ENCODE results near the gene LEP.

LEP gene

DNA sequence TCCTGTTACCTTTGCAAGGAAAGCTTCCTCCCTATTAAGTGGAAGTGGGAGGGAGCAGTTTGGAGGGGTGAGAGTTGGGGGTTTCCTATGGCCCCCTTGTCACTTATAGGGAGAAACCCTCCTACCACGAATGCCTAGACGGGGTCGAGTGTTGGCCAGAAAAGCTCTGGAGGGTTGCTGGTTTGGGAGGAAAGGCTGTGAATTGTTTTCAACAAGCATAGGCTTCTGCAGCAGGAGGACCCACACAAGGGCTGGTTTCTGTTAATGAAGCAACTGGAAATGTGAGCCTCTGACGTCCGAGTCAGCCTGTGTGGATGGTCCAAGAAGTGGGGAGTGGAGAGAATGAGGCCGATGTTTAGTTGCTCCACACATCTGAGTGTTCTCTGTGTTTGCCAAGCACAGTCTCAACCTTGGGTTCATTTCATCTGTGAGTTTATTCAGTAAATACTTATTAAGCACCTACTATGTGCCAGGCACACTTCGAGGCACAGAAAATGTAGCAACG is 37.3 kb upstream of the LEP start:
- ChIA-PET CTCF (no interaction called here), POLR2A (no interaction called here)
- TF ChIP-seq, protein P1, sequence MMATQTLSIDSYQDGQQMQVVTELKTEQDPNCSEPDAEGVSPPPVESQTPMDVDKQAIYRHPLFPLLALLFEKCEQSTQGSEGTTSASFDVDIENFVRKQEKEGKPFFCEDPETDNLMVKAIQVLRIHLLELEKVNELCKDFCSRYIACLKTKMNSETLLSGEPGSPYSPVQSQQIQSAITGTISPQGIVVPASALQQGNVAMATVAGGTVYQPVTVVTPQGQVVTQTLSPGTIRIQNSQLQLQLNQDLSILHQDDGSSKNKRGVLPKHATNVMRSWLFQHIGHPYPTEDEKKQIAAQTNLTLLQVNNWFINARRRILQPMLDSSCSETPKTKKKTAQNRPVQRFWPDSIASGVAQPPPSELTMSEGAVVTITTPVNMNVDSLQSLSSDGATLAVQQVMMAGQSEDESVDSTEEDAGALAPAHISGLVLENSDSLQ (IDR thresholded peaks at IDR 0.05) = no peak
- no peak for DNase-seq (ENCODE audit: extremely low spot score)

DNA sequence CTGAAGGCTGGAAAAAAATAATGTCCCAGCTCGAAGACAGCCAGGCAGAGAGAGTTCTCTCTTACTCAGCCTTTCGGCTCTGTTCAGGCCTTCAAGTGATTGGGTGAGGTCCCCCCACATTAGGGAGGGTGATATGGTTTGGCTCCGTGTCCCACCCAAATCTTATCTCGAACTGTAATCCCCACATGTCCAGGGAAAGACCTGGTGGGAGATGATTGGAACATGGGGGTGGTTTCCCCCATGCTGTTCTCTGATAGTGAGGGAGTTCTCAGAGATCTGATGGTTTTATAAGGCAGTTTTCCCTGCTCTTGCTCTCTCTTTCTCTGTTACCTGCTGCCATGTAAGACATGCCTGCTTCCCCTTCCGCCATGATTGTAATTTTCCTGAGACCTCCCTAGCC is 36.6 kb upstream of the LEP start:
- ChIA-PET CTCF (no interaction called here), POLR2A (no interaction called here)
- no peak for DNase-seq (ENCODE audit: extremely low spot score)
- TF ChIP-seq TARDBP (IDR thresholded peaks at IDR 0.05) (no peak), SP1 (IDR thresholded peaks at IDR 0.05) (no peak), NFRKB (IDR thresholded peaks at IDR 0.05) (no peak), FOXA1 (IDR thresholded peaks at IDR 0.05) (no peak), ARNT (IDR thresholded peaks at IDR 0.05) (no peak), BHLHE40 (IDR thresholded peaks at IDR 0.05; ENCODE audit: borderline replicate concordance) (no peak), FOXK2 (IDR thresholded peaks at IDR 0.05) (no peak), FOXM1 (IDR thresholded peaks at IDR 0.05; ENCODE audit: borderline replicate concordance) (no peak), ELF4 (IDR thresholded peaks at IDR 0.05) (no peak), SUZ12 (IDR thresholded peaks at IDR 0.05) (no peak), CTBP1 (IDR thresholded peaks at IDR 0.05; ENCODE audit: borderline replicate concordance) (no peak), ZNF384 (IDR thresholded peaks at IDR 0.05) (no peak), HDGF (IDR thresholded peaks at IDR 0.05; ENCODE audit: borderline replicate concordance) (no peak), L3MBTL2 (conservative IDR thresholded peaks at IDR 0.05) (no peak), LEF1 (IDR thresholded peaks at IDR 0.05; ENCODE audit: borderline replicate concordance) (no peak)
- TF ChIP-seq, protein P1 (IDR thresholded peaks at IDR 0.05) = no peak

DNA sequence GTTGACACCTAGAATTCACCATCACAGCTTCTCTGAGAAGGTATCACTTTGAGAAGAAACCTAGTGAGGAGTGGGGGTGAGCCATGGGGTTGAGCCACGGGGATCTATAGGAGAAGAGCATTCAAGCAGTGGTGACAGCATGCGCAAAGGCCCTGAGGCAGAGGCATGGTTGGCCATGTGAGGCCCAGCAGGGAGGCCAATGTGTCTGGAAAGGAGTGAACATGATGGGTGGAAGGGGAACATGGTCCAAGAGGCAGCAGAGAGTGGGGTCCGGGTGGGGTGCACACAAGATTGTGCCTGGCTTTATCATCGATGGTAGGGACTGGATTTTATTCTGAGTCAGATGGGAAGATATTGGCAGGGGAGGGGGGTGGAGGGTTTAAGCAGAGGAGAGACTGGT is 36.0 kb upstream of the LEP start:
- DNase-seq (ENCODE audit: extremely low spot score) = no peak
- TF ChIP-seq SP1 (IDR thresholded peaks at IDR 0.05) (no peak), FOXK2 (IDR thresholded peaks at IDR 0.05) (no peak), LEF1 (IDR thresholded peaks at IDR 0.05; ENCODE audit: borderline replicate concordance) (no peak), CTBP1 (IDR thresholded peaks at IDR 0.05; ENCODE audit: borderline replicate concordance) (no peak), BHLHE40 (IDR thresholded peaks at IDR 0.05; ENCODE audit: borderline replicate concordance) (no peak), L3MBTL2 (conservative IDR thresholded peaks at IDR 0.05) (no peak), TARDBP (IDR thresholded peaks at IDR 0.05) (no peak), ZNF384 (IDR thresholded peaks at IDR 0.05) (no peak), ARNT (IDR thresholded peaks at IDR 0.05) (no peak)
- ChIA-PET POLR2A (no interaction called here), CTCF (no interaction called here)

DNA sequence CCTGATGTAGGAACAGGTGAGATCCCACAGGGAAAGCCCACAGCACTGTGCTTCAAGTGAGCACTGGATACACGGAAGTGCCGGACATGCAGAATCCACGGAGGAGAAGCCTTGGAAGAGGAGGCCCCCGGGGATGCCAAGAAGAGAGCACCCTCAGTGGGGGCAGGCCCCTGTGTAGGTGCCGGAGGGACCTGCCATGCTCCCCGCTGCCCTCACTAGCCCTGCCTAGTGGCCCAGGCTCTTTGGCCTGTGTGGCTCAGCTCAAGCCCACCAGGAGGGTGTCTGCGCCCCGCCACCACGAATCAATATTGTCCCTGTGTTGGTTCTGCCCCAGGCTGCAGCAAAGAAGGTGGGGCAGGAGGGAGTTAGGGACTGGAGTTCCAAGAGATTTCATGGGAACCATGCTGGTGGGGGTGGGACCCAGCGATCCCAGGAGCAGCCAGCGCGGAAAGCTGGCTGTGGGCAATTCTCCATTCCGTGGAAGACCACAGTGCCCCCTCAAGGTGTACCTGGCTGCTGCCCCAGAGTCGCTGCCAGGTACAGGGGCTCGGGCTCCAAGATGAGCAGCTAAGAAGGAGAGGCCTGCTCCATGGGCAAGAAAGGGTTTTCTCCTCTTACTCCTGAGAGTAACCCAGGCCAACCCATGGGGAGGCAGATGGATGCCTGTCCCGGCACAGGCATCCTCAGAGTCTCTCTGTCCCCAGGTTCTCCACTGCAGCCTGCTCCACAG is 34.9 kb upstream of the LEP start:
- no peak for DNase-seq (ENCODE audit: extremely low spot score)
- TF ChIP-seq FOXM1 (IDR thresholded peaks at IDR 0.05; ENCODE audit: borderline replicate concordance) = no peak
- no peak for TF ChIP-seq CTBP1 (IDR thresholded peaks at IDR 0.05; ENCODE audit: borderline replicate concordance)
- TF ChIP-seq LEF1 (IDR thresholded peaks at IDR 0.05; ENCODE audit: borderline replicate concordance) = no peak
- no peak for TF ChIP-seq FOXK2 (IDR thresholded peaks at IDR 0.05)
- no peak for TF ChIP-seq FOXA1 (IDR thresholded peaks at IDR 0.05)
- TF ChIP-seq ELF4 (IDR thresholded peaks at IDR 0.05) = no peak
- no peak for TF ChIP-seq L3MBTL2 (conservative IDR thresholded peaks at IDR 0.05)
- TF ChIP-seq SUZ12 (IDR thresholded peaks at IDR 0.05) = no peak
- TF ChIP-seq SP1 (IDR thresholded peaks at IDR 0.05) = no peak
- TF ChIP-seq ARNT (IDR thresholded peaks at IDR 0.05) = no peak
- no peak for TF ChIP-seq TARDBP (IDR thresholded peaks at IDR 0.05)
- TF ChIP-seq ZNF384 (IDR thresholded peaks at IDR 0.05) = no peak
- no peak for TF ChIP-seq BHLHE40 (IDR thresholded peaks at IDR 0.05; ENCODE audit: borderline replicate concordance)
- TF ChIP-seq, protein P1 (IDR thresholded peaks at IDR 0.05) = no peak
- no peak for TF ChIP-seq HDGF (IDR thresholded peaks at IDR 0.05; ENCODE audit: borderline replicate concordance)
- POLR2A ChIA-PET = no interaction called here
- CTCF ChIA-PET = interaction anchor here (5.1 kb wide), 1 partner anchor 70 kb away, joined by 45 read pairs; no protein-coding TSS in a partner anchor

- TF ChIP-seq LEF1 (IDR thresholded peaks at IDR 0.05; ENCODE audit: borderline replicate concordance) (no peak), ZNF384 (IDR thresholded peaks at IDR 0.05) (no peak), FOXK2 (IDR thresholded peaks at IDR 0.05) (no peak), TARDBP (IDR thresholded peaks at IDR 0.05) (no peak)
- TF ChIP-seq, protein P1 (IDR thresholded peaks at IDR 0.05) = no peak
- POLR2A ChIA-PET = no interaction called here
- CTCF ChIA-PET = interaction anchor here (5.1 kb wide), 1 partner anchor 71 kb away, joined by 45 read pairs; no protein-coding TSS in a partner anchor
These were observed 34.2 kb upstream of the LEP start for GRCh38 chr7:128206747-128207500.

More at GRCh38 chr7:128206747-128207500, 34.2 kb upstream of the LEP start:
- no peak for DNase-seq (ENCODE audit: extremely low spot score)
